Kidney epithelial cell (primary cell): ENCODE measurements around the gene NR3C1. TPM values are rescaled to one million over a fixed set of nuclear protein-coding genes. Genes with fewer than 3 reads are reported as not detected.

ENCODE experiments used
- DNase-seq: peaks from one replicate; pipeline ENCODE4 v3.0.0-alpha.2; 2010; ENCODE audit warnings: low read depth
- H3K27me3 ChIP-seq: 2 replicates; pipeline ENCODE4 v1.6.0; 2011; ENCODE audit warnings: low read length; ENCODE audit not compliant: control insufficient read depth, insufficient read depth
- H3K36me3 ChIP-seq: 2 replicates; pipeline ENCODE4 v1.5.1; 2011; ENCODE audit warnings: low read length; ENCODE audit not compliant: control insufficient read depth, insufficient read depth
- H3K4me3 ChIP-seq: 2 replicates; pipeline ENCODE4 v1.5.1; 2011; ENCODE audit warnings: low read depth, mild to moderate bottlenecking, control low read depth, low read length
- total RNA-seq: library from RNA; depleted of rRNA; stranded (reverse); fragments of >200 nt; gene quantifications from 2 replicates; pipeline ENCODE4 v1.2.3, GENCODE V29; 2015
- TF ChIP-seq, protein P1 (sequence below): IDR thresholded peaks from 2 replicates; pipeline ENCODE4 v1.5.1; 2011; ENCODE audit warnings: mild to moderate bottlenecking, moderate library complexity, low read length, control low read depth, inconsistent platforms; ENCODE audit not compliant: insufficient read depth, poor library complexity, severe bottlenecking

Gene NR3C1
- total RNA-seq, 1 donor from 2014 or later = 18.3 TPM

DNA sequence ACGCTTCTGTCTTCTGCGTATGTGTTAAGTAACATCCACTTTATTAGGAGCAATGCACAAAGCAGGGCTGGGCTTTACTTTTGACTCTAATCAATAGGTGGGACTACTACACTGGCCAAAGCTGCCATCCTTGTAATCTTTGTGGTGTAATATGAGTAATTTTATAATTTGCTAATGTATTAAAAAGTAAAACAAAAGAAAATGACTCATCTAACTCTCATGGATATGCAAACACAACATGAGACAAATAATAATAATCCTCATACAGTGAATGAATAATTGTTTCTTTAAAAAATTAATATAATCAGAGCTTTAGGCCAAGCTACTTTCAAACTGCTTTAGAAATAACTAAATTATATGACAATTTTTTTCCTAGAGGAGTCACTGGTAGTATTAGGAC lies 90.7 kb downstream of the NR3C1 start:
- Histone ChIP-seq H3K4me3 (no peak overlapping the region), H3K27me3 (no peaks in the 10 kb centered on the region), H3K36me3 (no peaks in the 10 kb centered on the region)
- DNase-seq = no peak
- TF ChIP-seq, protein P1, sequence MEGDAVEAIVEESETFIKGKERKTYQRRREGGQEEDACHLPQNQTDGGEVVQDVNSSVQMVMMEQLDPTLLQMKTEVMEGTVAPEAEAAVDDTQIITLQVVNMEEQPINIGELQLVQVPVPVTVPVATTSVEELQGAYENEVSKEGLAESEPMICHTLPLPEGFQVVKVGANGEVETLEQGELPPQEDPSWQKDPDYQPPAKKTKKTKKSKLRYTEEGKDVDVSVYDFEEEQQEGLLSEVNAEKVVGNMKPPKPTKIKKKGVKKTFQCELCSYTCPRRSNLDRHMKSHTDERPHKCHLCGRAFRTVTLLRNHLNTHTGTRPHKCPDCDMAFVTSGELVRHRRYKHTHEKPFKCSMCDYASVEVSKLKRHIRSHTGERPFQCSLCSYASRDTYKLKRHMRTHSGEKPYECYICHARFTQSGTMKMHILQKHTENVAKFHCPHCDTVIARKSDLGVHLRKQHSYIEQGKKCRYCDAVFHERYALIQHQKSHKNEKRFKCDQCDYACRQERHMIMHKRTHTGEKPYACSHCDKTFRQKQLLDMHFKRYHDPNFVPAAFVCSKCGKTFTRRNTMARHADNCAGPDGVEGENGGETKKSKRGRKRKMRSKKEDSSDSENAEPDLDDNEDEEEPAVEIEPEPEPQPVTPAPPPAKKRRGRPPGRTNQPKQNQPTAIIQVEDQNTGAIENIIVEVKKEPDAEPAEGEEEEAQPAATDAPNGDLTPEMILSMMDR = no peak

DNA sequence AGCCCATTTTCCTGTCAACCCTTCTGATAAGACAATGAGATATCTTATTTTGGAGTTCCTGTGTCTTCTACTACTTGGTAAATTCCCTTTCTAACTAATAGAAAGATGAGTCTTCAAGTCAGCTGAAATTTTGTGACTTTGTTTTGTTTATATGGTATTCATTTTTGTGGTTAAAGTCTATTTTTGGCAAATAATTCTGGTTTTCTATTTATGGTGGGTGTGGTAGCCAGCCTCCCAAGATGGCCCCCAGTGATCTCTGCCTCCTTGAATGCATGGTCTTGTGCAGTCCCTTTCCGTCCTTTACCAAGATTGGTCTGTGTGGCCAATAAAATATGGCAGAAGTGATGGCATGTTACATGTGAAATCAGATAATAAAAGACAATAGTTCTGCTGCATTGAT lies 91.5 kb downstream of the NR3C1 start:
- H3K36me3 ChIP-seq = no peaks in the 10 kb centered on the region
- H3K4me3 ChIP-seq = no peak overlapping the region
- no peaks in the 10 kb centered on the region for H3K27me3 ChIP-seq
- TF ChIP-seq, protein P1 = no peak
- DNase-seq = no peak

DNA sequence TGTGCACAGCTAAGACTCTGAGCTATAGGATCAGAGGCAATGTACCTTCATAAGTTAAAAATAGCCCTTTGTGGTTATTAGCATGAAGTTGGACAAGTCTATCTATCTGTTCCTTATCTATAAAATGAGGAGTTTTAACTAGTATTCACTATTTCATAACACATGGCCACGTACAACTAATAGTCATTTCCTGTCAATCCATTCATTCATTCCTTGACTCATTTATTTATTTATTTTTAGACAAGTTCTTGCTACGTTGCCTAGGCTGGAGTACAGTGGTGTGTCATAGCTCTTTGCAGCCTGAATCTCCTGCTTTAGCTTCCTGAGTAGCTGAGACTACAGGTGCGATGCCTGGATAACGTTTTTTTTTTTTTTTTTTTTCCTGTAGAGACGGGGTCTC lies 92.1 kb downstream of the NR3C1 start:
- H3K36me3 ChIP-seq = no peaks in the 10 kb centered on the region
- DNase-seq = no peak

DNA sequence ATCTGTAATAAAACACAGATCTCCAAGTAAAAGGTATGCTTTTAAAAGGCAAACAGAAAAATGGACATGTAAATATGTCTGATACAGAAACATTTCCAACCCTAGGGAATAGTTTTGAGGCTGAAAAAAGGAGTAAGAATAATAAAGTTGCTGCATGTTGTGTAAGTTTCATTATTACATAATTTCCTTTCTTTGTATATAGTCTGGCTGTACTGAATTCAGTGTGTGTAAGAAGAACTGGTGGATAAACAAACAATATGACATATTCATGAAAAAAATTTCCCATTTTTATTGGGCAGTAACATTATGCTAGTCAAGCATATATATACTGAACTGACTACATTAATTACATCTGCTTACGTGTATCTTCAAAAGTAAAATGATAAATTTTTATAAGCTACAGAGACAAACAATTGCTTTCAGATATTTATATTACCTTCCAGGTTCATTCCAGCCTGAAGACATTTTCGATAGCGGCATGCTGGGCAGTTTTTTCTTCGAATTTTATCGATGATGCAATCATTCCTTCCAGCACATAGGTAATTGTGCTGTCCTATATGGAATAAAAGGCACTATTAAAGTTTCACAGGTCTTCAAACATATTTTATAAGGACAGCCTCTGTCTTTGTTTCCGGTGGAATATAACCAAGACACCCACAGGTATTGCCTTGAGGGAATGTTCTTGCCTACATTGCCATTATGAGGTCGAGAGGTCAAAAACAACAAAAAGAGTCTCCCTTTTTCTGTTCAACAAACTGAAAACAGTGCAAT lies 93.6 kb downstream of the NR3C1 start:
- TF ChIP-seq, protein P1 = no peak
- Histone ChIP-seq H3K4me3 (no peak overlapping the region), H3K36me3 (no peaks in the 10 kb centered on the region), H3K27me3 (no peaks in the 10 kb centered on the region)
- no peak for DNase-seq

More for the DNA sequence above, 92.1 kb downstream of the NR3C1 start:
- TF ChIP-seq, protein P1 = no peak
- H3K4me3 ChIP-seq = no peak overlapping the region
- H3K27me3 ChIP-seq = no peaks in the 10 kb centered on the region

DNA sequence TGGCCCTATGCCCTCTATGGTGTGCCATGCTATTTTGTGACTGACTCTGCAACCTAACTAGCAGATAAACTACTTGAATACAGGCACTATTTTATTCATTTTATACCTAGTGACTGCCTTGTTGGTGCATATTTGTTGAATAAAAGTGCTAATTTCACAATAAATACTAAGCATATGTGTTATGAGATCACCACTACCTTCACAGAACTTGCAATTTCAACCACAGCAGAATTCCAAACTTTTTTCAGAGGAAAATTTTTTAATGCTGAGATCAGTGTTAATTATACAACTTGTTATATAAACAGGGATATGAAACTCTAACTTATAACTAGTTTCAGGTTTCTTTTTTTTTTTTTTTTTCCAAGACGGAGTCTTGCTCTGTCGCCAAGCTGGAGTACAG lies 94.8 kb downstream of the NR3C1 start:
- TF ChIP-seq, protein P1 = no peak
- H3K27me3 ChIP-seq = no peaks in the 10 kb centered on the region
- no peak for DNase-seq
- no peaks in the 10 kb centered on the region for H3K36me3 ChIP-seq
- H3K4me3 ChIP-seq = no peak overlapping the region

DNA sequence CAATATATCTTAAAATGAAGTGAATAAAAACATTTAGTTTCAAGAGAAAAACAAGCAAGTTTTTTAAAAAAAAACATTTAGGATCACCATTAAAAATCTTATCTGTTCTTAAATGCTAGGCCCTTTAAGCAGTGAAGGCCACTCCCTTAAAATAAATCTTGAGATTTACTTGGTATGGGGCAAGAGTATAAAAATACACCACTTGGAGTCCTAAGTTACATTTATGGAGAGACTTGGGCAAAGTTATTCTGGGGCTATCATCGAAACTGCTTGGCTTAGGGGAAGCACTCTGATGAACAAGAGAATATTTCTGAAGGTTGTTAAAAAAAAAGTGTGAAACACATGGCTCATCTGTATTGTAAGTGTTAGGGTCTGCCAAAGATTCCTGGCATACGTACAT lies 97.4 kb downstream of the NR3C1 start:
- Histone ChIP-seq H3K27me3 (no peaks in the 10 kb centered on the region), H3K36me3 (no peaks in the 10 kb centered on the region), H3K4me3 (no peak overlapping the region)
- TF ChIP-seq, protein P1 = no peak
- no peak for DNase-seq
